ENCODE measurements around the gene PSMD8.

- TF ChIP-seq CTCF (IDR thresholded peaks at IDR 0.05) (no peak), POLR2A (IDR thresholded peaks at IDR 0.05) (no peak)
Measured at GRCh38 chr19:38420935-38421334, 46.6 kb downstream of the PSMD8 start.
